ENCODE measurements around the gene SEPTIN12.

DNA sequence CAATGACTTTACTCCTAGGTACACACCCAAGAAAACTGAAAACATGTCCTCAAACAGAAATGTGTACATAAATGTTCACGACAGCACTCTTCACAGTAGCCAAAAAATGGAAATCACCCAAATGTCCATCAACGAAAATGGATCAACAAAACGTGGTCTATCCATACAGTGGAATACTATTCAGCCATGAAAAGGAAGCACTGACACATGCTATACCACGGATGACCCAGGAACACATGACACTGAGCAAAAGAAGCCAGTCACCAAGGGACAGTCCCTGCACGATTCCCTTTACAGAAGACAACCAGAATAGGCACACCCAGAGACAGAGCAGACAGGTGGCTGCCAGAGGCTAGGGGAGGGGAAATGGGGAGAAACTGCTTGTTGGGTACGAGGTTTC is 32.5 kb downstream of the SEPTIN12 start:
- TF ChIP-seq, protein P1, sequence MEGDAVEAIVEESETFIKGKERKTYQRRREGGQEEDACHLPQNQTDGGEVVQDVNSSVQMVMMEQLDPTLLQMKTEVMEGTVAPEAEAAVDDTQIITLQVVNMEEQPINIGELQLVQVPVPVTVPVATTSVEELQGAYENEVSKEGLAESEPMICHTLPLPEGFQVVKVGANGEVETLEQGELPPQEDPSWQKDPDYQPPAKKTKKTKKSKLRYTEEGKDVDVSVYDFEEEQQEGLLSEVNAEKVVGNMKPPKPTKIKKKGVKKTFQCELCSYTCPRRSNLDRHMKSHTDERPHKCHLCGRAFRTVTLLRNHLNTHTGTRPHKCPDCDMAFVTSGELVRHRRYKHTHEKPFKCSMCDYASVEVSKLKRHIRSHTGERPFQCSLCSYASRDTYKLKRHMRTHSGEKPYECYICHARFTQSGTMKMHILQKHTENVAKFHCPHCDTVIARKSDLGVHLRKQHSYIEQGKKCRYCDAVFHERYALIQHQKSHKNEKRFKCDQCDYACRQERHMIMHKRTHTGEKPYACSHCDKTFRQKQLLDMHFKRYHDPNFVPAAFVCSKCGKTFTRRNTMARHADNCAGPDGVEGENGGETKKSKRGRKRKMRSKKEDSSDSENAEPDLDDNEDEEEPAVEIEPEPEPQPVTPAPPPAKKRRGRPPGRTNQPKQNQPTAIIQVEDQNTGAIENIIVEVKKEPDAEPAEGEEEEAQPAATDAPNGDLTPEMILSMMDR (IDR thresholded peaks at IDR 0.05; ENCODE audit: low read depth, low read length, poor library complexity, severe bottlenecking), result no peak
- TF ChIP-seq EZH2phosphoT487 (IDR thresholded peaks at IDR 0.05; ENCODE audit: borderline replicate concordance, low read length), result no peak

Measured in DOHH2 (cell line).